RWPE1 (cell line): ENCODE data around the gene MFSD1.

Source experiments
- CTCF ChIA-PET: fragments of 350-600 bp; sonication (Branson Sonifier 250); formaldehyde crosslinking; extraction: SDS; loops from one replicate; lab custom pipeline; 2021; lab: Yijun Ruan, JAX
- POLR2A ChIA-PET: fragments of 400-600 bp; formaldehyde crosslinking; extraction: SDS; loops from one replicate; lab custom pipeline; 2020; ENCODE audit warnings: antibody characterized with exemption; ENCODE audit not compliant: low non-redundant PET; lab: Yijun Ruan, JAX
- DNase-seq: peaks from one replicate; pipeline ENCODE4 v3.0.0; 2012; ENCODE audit warnings: low spot score
- H3K27ac ChIP-seq: fragments of 450-650 bp; 2 replicates; pipeline ENCODE4 v1.5.1; 2017
- CTCF ChIP-seq: fragments of 450-650 bp; conservative IDR thresholded peaks from 2 replicates; pipeline ENCODE4 v1.5.1; 2017; ENCODE audit warnings: low read depth, mild to moderate bottlenecking

Gene MFSD1

GRCh38 chr3:158802409-158803268 is 785 bp downstream of the MFSD1 start:
- TF ChIP-seq CTCF = no peak
- H3K27ac ChIP-seq = peak overlapping the region; percentile 74
- ChIA-PET POLR2A (no interaction called here), CTCF (interaction anchor here (0.7 kb wide), 1 partner anchor 11 kb away, joined by 5 read pairs; no protein-coding TSS in a partner anchor)
- no peak for DNase-seq

GRCh38 chr3:158804441-158804840 is 2.6 kb downstream of the MFSD1 start:
- no peak overlapping the region for H3K27ac ChIP-seq
- ChIA-PET POLR2A (no interaction called here), CTCF (no interaction called here)
- no peak for TF ChIP-seq CTCF
- DNase-seq = no peak

GRCh38 chr3:158808697-158809096 is 6.8 kb downstream of the MFSD1 start:
- H3K27ac ChIP-seq = no peak overlapping the region
- ChIA-PET CTCF (interaction anchor here (0.9 kb wide), 1 partner anchor 16 kb away, joined by 3 read pairs; no protein-coding TSS in a partner anchor), POLR2A (interaction anchor here (0.6 kb wide), 1 partner anchor 133 kb away, joined by 3 read pairs; no protein-coding TSS in a partner anchor)
- no peak for TF ChIP-seq CTCF
- DNase-seq = peak; percentile 30

GRCh38 chr3:158809642-158810041 is 7.8 kb downstream of the MFSD1 start:
- H3K27ac ChIP-seq = no peak overlapping the region
- no peak for TF ChIP-seq CTCF
- no peak for DNase-seq
- CTCF ChIA-PET = no interaction called here
- POLR2A ChIA-PET = no interaction called here

DNA sequence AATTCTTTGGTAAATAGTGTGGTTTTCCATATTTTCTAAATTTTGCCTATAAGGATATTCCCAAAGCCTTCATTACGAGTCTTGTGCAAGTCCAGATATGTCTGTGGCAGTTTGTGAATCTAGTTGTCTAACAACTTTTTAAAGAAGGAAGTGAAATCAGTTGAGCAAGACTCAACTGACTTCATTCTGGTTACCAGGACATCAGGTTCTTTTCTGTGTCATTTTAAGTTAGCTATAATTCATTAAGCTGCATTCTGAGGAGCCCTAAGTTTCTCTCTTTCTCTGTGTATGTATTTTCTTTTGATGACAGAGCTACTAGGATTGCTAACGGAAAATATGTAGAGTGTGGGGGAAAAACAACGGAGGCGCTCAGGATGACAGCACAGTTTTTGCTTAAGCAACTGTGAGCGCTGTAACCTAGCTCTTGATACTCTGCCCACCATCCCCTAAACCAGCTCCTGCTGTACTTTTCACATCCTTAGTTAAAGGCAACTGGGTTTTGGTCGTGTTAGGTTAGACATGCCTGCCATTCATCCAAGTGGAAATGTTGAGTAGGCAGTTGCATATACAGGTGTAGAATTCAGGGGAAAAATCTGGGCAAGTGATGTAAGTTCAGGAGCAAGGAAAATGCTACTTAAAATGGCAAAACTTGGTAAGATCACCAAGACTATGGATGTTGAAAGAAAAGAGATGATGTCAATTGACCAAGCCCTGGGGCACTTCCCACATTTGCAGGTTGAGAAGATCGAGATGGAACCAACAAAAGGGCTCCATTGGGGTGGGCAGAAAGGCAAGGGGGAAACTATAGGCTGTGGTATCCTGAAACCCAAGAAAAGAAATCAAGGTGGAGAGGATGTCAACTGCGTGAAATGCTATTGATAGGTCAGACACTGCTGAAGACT is 9.2 kb downstream of the MFSD1 start:
- no peak for DNase-seq
- CTCF ChIA-PET = no interaction called here

More for the DNA sequence above, 9.2 kb downstream of the MFSD1 start:
- POLR2A ChIA-PET = no interaction called here
- TF ChIP-seq CTCF = no peak
- H3K27ac ChIP-seq = no peak overlapping the region
